Measurements from ENCODE around the gene FRAS1. TPM values are rescaled to one million over a fixed set of nuclear protein-coding genes. Genes with fewer than 3 reads are reported as not detected.
A peak's percentile ranks its signal among the peaks of the same experiment; 100 is the strongest.

FRAS1 gene
- total and polyA plus RNA-seq, 2 of the 8 experiments (the other 6 are each of a cell fraction or from before 2014, with no cell fraction given): 38.5 to 109 TPM

GRCh38 chr4:78145008-78145407 lies 87.9 kb downstream of the FRAS1 start (continued):
- TF ChIP-seq CHD7 (IDR thresholded peaks at IDR 0.05; ENCODE audit: insufficient replicate concordance, low read length): no peak
- peak; percentile 69 for TF ChIP-seq BACH1 (IDR thresholded peaks at IDR 0.05; ENCODE audit: low read length)

Measured in H1 (cell line).